Osteoblast (primary cell): Measurements from ENCODE around the gene NCKAP5. TPM values are rescaled to one million over a fixed set of nuclear protein-coding genes. Genes with fewer than 3 reads are reported as not detected.

Source experiments
- DNase-seq: peaks from one replicate; pipeline ENCODE4 v3.0.0; 2011; ENCODE audit warnings: low spot score, mixed read lengths; ENCODE audit not compliant: insufficient read length; ENCODE audit errors: missing footprints
- H2AFZ ChIP-seq: 2 replicates; pipeline ENCODE4 v1.6.0; 2011; ENCODE audit warnings: mild to moderate bottlenecking, low read length
- H3K27ac ChIP-seq: 2 replicates; pipeline ENCODE4 v1.5.1; 2011; ENCODE audit warnings: mild to moderate bottlenecking, low read depth, low read length, moderate library complexity
- H3K27me3 ChIP-seq: 2 replicates; pipeline ENCODE4 v1.6.0; 2012; ENCODE audit warnings: mild to moderate bottlenecking, control low read depth, inconsistent platforms, low read length, moderate library complexity; ENCODE audit not compliant: insufficient read depth
- H3K36me3 ChIP-seq: 2 replicates; pipeline ENCODE4 v1.5.1; 2011; ENCODE audit warnings: mild to moderate bottlenecking, low read length, control low read depth, moderate library complexity; ENCODE audit not compliant: insufficient read depth
- H3K4me1 ChIP-seq: 2 replicates; pipeline ENCODE4 v1.5.1; 2011; ENCODE audit warnings: mild to moderate bottlenecking, low read length, control low read depth, moderate library complexity; ENCODE audit not compliant: insufficient read depth
- H3K4me2 ChIP-seq: 2 replicates; pipeline ENCODE4 v1.6.0; 2011; ENCODE audit warnings: mild to moderate bottlenecking, low read length; ENCODE audit not compliant: insufficient read depth
- H3K4me3 ChIP-seq: fragments of 200-600 bp; sonication (generic); 3 replicates; pipeline ENCODE4 v1.5.1; 2012; ENCODE audit warnings: mild to moderate bottlenecking, low read length, inconsistent platforms; ENCODE audit not compliant: insufficient read depth
- H3K79me2 ChIP-seq: 2 replicates; pipeline ENCODE4 v1.6.0; 2012; ENCODE audit warnings: mild to moderate bottlenecking, low read length, control low read depth, inconsistent platforms; ENCODE audit not compliant: insufficient read depth
- H3K9me3 ChIP-seq: 2 replicates; pipeline ENCODE4 v1.5.1; 2011; ENCODE audit warnings: low read depth, low read length, control low read depth
- H4K20me1 ChIP-seq: 2 replicates; pipeline ENCODE4 v1.6.0; 2012; ENCODE audit warnings: mild to moderate bottlenecking, low read length, control low read depth; ENCODE audit not compliant: insufficient read depth
- total RNA-seq: library from RNA; depleted of rRNA; stranded (reverse); fragments of >200 nt; gene quantifications from 2 replicates; pipeline ENCODE4 v1.2.3, GENCODE V29; 2012
- TF ChIP-seq, protein P1 (sequence below): IDR thresholded peaks from 2 replicates; pipeline ENCODE4 v1.5.1; 2011; ENCODE audit warnings: mild to moderate bottlenecking, low read depth, low read length, moderate library complexity; ENCODE audit errors: extremely low read depth

Gene NCKAP5
- total RNA-seq, 1 donor: 1.8 TPM

- Histone ChIP-seq H3K4me3 (no peak overlapping the region), H3K36me3 (no peaks in the 10 kb centered on the region)
Measured at GRCh38 chr2:133576714-133577113, 8.5 kb upstream of the NCKAP5 start.

DNA sequence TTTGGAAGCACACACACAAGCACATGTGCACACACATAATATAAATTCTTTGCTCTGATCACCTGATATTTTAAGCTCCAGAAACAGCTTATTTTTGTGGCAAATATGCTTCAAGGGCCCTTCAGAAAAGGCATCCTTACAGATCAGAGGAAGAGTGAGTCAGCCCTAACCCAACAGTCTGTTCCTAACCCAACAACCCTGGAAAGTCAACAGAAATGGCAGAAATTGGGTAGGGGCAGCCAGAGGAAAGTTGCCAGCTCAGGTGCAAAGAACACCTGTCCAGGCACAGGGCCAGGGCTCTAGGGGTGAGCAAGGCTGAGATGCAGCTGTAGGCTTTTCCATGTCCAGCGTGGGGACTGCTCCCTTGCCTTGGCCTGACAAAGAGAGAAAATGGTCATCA is 6.4 kb upstream of the NCKAP5 start:
- Histone ChIP-seq H3K9me3 (no peaks in the 10 kb centered on the region), H3K4me1 (peaks cover 12% of the 10 kb centered on the region), H3K4me2 (no peak overlapping the region), H3K27ac (no peak overlapping the region), H3K27me3 (no peaks in the 10 kb centered on the region), H3K79me2 (no peaks in the 10 kb centered on the region), H3K36me3 (no peaks in the 10 kb centered on the region), H2AFZ (no peak overlapping the region), H4K20me1 (no peaks in the 10 kb centered on the region), H3K4me3 (no peak overlapping the region)
- DNase-seq: peak; percentile 21
- TF ChIP-seq, protein P1, sequence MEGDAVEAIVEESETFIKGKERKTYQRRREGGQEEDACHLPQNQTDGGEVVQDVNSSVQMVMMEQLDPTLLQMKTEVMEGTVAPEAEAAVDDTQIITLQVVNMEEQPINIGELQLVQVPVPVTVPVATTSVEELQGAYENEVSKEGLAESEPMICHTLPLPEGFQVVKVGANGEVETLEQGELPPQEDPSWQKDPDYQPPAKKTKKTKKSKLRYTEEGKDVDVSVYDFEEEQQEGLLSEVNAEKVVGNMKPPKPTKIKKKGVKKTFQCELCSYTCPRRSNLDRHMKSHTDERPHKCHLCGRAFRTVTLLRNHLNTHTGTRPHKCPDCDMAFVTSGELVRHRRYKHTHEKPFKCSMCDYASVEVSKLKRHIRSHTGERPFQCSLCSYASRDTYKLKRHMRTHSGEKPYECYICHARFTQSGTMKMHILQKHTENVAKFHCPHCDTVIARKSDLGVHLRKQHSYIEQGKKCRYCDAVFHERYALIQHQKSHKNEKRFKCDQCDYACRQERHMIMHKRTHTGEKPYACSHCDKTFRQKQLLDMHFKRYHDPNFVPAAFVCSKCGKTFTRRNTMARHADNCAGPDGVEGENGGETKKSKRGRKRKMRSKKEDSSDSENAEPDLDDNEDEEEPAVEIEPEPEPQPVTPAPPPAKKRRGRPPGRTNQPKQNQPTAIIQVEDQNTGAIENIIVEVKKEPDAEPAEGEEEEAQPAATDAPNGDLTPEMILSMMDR: no peak

More at GRCh38 chr2:133576714-133577113, 8.5 kb upstream of the NCKAP5 start:
- H3K27ac ChIP-seq: no peak overlapping the region
- H3K27me3 ChIP-seq: no peaks in the 10 kb centered on the region
- no peaks in the 10 kb centered on the region for H4K20me1 ChIP-seq
- no peak overlapping the region for H3K4me2 ChIP-seq
- H3K4me1 ChIP-seq: peaks cover 25% of the 10 kb centered on the region
- H2AFZ ChIP-seq: no peak overlapping the region
- H3K9me3 ChIP-seq: no peaks in the 10 kb centered on the region
- H3K79me2 ChIP-seq: no peaks in the 10 kb centered on the region
- no peak for DNase-seq
- TF ChIP-seq, protein P1: no peak

- no peak for DNase-seq
- Histone ChIP-seq H3K4me1 (peaks cover 8% of the 10 kb centered on the region), H3K4me3 (no peak overlapping the region), H3K4me2 (no peak overlapping the region), H3K27ac (no peak overlapping the region), H2AFZ (no peak overlapping the region), H4K20me1 (no peaks in the 10 kb centered on the region), H3K9me3 (no peaks in the 10 kb centered on the region), H3K36me3 (no peaks in the 10 kb centered on the region), H3K27me3 (no peaks in the 10 kb centered on the region), H3K79me2 (no peaks in the 10 kb centered on the region)
- TF ChIP-seq, protein P1: no peak
Measured at GRCh38 chr2:133574186-133574585, 5.9 kb upstream of the NCKAP5 start.

GRCh38 chr2:133573491-133574162 is 5.4 kb upstream of the NCKAP5 start:
- Histone ChIP-seq H3K4me2 (no peak overlapping the region), H3K9me3 (no peaks in the 10 kb centered on the region), H2AFZ (no peak overlapping the region), H3K27me3 (no peaks in the 10 kb centered on the region), H3K4me3 (no peak overlapping the region), H3K36me3 (no peaks in the 10 kb centered on the region), H4K20me1 (no peaks in the 10 kb centered on the region), H3K79me2 (no peaks in the 10 kb centered on the region), H3K27ac (no peak overlapping the region), H3K4me1 (peaks cover 2% of the 10 kb centered on the region)
- TF ChIP-seq, protein P1: no peak
- DNase-seq: no peak
